Limb (tissue), 2 donors: Measurements from ENCODE around the gene ITGAV.
A peak's percentile ranks its signal among the peaks of the same experiment; 100 is the strongest.
"Not testable (repeated sequence)": the region's sequence is repeated elsewhere in the genome, so short reads cannot be mapped to it uniquely, and the experiment has no call there.

Experiments
- DNase-seq, 2 donors: peaks; one replicate each; pipeline ENCODE4 v3.0.0-alpha.2; 2016; ENCODE audit errors: extremely low spot score in 2 of 2

The ITGAV gene

GRCh38 chr2:186589612-186590349 is at the start of gene ITGAV:
Gene ITGAV (plus strand): TSS chr2:186590056. CDS start chr2:186590339, 283 bp downstream.
- DNase-seq = peak; percentile 90

- DNase-seq = peak in 1 of 2 donors; percentile 18
Observed at GRCh38 chr2:186540941-186541340, 48.9 kb upstream of the ITGAV start.

DNA sequence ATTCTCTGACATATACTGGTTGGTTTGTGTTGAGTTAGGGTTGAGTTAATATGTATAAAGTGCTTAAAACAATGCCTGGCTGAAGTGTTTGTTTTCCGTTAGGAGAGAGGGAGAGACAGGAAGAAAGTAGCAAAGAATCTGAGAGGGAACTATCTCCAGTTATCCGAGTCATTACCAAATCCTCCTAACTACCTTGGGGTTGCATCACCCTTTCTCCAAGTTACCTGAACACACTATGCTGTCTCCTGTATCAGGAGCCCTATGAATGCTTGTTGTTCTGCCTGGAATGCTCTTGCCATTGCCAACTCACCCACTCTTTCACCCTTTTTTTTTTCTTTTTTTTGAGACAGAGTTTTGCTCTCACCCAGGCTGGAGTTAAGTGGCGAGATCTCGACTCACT is 47.9 kb upstream of the ITGAV start:
- DNase-seq = no peak

DNA sequence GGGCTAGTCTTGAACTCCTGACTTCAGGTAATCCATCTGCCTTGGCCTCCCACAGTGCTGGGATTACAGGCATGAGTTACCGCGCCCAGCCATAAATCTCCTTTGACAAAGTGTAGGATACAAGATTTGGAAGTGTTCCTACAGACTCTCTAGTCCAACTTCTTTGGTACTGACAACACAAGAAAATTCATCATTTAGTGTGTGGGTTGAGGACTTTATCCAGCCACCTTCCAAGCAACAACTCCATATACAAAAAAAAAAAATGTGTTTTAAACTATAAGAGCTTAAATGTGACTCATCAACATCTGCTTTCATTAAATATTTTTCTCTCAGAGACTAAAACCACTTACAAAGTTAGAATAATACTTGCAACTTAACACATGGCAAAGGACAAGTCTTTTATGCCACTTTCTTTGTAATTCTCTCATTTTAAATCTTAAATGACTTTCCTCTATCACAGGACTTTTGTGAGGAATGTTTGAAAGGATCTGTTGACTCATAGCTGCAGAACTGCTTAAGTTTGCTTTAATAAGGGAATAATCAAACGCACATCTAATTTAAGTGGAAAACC is 46.2 kb upstream of the ITGAV start:
- DNase-seq = no peak

DNA sequence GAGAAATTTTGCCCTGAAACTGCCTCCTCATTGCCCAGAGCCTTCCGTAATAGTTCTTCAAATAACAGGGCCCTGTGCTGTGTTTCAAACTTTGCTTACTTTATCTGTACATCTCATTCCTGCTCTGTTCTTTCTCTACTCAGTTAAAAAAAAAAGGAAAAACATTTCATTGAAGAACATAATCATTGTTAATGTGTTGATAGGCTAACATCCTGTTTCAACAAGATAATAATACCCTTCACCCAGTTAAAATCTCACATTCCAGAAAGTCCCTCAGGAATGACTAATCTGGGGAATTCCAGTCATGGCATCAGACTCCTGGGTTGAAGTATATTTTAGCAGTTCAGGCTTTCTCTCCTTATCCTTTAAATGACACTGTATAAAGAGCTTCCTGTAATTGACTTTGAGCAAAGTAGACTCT is 45.6 kb upstream of the ITGAV start:
- DNase-seq = no peak

- no peak for DNase-seq
Observed at GRCh38 chr2:186546846-186547245, 43.0 kb upstream of the ITGAV start.

- DNase-seq = no peak
Observed at GRCh38 chr2:186551323-186552050, 38.4 kb upstream of the ITGAV start.

GRCh38 chr2:186554429-186554828 is 35.4 kb upstream of the ITGAV start:
- no peak for DNase-seq

DNA sequence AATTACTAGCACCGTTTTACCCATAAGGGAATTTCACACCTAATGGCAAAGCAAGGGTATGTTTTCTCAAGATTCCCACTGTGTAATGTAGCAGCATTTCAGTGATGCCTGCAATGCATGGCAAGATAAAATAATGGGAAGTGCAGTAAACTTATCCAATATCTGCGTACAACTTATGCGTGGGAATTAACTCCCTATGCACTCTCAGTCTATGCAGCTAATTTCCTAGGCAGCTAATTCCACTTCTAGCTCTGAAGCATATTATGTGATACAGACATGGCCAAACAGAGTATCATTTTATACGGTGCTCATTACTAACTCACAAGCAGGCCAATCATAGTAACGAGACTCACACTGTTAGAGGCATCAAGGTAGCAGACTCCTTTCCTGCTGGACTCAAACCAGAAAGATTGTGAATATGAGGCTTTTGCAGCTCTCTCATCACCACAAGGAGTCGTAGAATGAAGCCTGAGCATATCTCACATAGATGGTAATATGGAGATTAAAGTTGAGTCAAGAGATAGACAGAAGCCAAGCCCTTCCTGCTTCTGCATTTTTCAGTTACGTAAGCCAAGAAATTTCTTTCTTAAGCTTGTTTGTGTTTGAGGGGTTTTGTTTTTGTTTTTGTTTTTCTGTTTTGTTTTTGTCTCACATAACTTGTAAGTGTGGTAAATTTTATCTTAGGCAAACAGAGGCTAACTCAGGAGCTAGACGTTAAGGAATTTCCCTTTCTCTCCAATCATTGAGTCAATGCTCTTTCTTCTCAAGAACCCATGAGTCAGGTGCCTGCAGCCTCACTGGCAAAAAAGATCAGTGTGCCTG is 34.8 kb upstream of the ITGAV start:
- DNase-seq = no peak

GRCh38 chr2:186558512-186559276 is 31.2 kb upstream of the ITGAV start:
- no peak for DNase-seq

DNA sequence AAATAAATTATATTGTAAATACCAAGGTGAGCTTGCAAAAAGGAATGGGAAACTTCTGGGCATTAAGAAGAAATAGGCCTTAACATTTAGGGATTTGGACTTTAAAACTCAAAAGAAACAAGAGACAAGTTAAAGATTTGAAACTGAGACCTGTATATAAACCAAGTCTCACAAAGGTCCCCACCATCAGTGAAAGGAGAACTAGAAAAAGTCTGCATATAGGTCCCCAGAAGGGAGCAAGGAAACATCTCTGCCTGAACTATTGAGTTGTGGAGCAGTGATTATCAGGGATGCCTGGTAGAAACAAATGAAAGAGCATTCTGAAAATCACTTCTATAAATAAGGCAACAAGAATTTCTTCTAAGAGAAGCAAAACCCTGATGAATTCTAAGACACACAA is 30.5 kb upstream of the ITGAV start:
- no peak for DNase-seq

- DNase-seq = no peak
Observed at GRCh38 chr2:186559848-186560247, 30.0 kb upstream of the ITGAV start.

- DNase-seq = no peak
Observed at GRCh38 chr2:186560254-186560653, 29.6 kb upstream of the ITGAV start.

- no peak for DNase-seq
Observed at GRCh38 chr2:186561467-186562208, 28.2 kb upstream of the ITGAV start.

GRCh38 chr2:186562209-186562578 is 27.7 kb upstream of the ITGAV start:
- DNase-seq = no peak

DNA sequence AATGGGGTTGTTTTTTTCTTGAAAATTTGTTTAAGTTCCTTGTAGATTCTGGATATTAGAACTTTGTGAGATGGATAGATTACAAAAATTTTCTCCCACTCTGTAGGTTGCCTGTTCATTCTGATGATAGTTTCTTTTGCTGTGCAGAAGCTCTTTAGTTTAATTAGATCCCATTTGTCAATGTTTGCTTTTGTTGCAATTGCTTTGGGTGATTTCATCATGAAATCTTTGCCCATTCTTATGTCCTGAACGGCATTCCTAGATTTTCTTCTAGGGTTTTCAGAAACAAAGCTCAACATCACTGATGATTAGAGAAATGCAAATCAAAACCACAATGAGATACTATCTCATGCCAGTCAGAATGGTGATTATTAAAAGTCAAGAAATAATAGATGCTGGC is 21.3 kb upstream of the ITGAV start:
- not testable (repeated sequence) for DNase-seq

GRCh38 chr2:186569127-186569526 is 20.7 kb upstream of the ITGAV start:
- DNase-seq = not testable (repeated sequence)

DNA sequence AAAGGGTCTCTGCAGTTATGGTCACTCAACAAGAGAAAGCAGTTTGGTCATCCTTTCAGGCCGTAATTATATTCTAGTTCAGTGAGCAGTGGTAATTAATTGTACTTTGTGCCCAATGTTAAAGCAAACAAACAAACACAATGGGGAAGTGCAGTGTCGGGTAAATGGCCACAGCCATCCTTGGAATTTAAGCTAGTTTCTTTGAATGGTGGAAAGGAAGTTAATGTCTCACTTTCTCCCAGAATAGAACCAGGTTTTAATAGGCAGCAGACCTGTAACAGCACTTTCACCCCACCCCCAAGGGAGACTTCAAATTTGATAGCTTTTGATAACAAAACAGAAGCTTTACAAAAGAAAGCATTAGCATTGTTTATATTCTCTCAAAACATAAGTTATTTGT is 20.0 kb upstream of the ITGAV start:
- DNase-seq = no peak

GRCh38 chr2:186570604-186571003 is 19.3 kb upstream of the ITGAV start:
- DNase-seq = no peak

DNA sequence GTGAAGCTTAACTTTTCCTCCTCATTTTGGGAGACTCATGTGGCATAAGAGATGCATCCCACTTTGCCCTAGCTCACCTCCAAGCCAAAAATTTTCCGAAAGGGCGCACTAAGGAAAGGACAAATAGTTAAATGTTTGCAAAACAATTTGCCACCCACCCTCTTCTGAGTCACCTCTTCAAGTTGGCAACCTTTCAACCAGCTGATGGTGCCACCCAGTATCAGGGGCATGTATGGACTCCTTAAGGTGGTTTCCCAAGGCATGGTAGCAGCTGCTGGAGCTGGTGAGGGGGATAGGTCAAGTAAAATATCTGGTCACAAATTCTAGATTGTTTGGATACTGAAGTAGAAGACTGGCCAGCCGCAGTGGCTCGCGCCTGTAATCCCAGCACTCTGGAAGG is 17.2 kb upstream of the ITGAV start:
- DNase-seq = no peak
